Measurements from ENCODE around the gene PDXK.

PDXK gene

GRCh38 chr21:43745772-43746517, 27.0 kb downstream of the PDXK start:
- Histone ChIP-seq H4K8ac (ENCODE audit: low read depth, low read length) (no peak overlapping the region), H3K36me3 (replicated peaks in 1 of 2; ENCODE audit: control insufficient read depth in 2 of 2, insufficient read depth in 2 of 2, low read length in 2 of 2) (peaks cover 13 to 79% of the 10 kb centered on the region in 2 donors), H2BK12ac (ENCODE audit: low read length) (no peak overlapping the region), H3K27ac (replicated peaks; ENCODE audit: low read length) (no peak overlapping the region), H2AK5ac (ENCODE audit: low read depth, low read length) (no peak overlapping the region), H2AFZ (ENCODE audit: low read length) (no peak overlapping the region), H3K9ac (ENCODE audit: low read depth, low read length, poor library complexity) (no peak overlapping the region), H4K91ac (ENCODE audit: low read depth, low read length, poor library complexity) (no peak overlapping the region), H2BK5ac (ENCODE audit: low read length) (no peak overlapping the region), H3K27me3 (ENCODE audit: control insufficient read depth in 3 of 3, insufficient read depth in 3 of 3, low read depth in 1 of 3, low read length in 3 of 3) (no peaks in the 10 kb centered on the region), H3K9me3 (replicated peaks in 1 of 2; ENCODE audit: control insufficient read depth in 2 of 2, insufficient read depth in 1 of 2, low read depth in 1 of 2, low read length in 2 of 2) (peaks cover 0 to 1% of the 10 kb centered on the region in 2 donors), H3K18ac (ENCODE audit: low read length) (no peak overlapping the region), H2BK15ac (ENCODE audit: low read length) (no peak overlapping the region), H3K4me1 (ENCODE audit: control insufficient read depth in 2 of 2, insufficient read depth in 1 of 2, low read depth in 1 of 2, low read length in 2 of 2) (peaks cover 2 to 6% of the 10 kb centered on the region in 2 donors), H3K79me1 (ENCODE audit: low read depth, low read length) (no peaks in the 10 kb centered on the region), H3K14ac (ENCODE audit: low read length) (no peak overlapping the region), H3K4me3 (ENCODE audit: low read length in 2 of 2) (no peak overlapping the region), H3K4me2 (ENCODE audit: insufficient read depth, low read length, poor library complexity, severe bottlenecking) (no peak overlapping the region), H2BK120ac (ENCODE audit: low read depth, low read length) (no peak overlapping the region), H3K23ac (ENCODE audit: low read depth, low read length, poor library complexity) (no peak overlapping the region), H3K4ac (ENCODE audit: low read length) (no peak overlapping the region)
- no CpG with 5 or more reads among the region's 16 CpGs for WGBS, 2 donors (ENCODE audit: extremely low coverage in 2 of 2, insufficient read length in 2 of 2, insufficient replicate concordance in 1 of 2)
- DNase-seq (ENCODE audit: low spot score): no peak

- no peak overlapping the region for H4K91ac ChIP-seq (ENCODE audit: low read depth, low read length, poor library complexity)
- peaks cover 2% of the 10 kb centered on the region for H3K79me1 ChIP-seq (ENCODE audit: low read depth, low read length)
- WGBS, 2 donors (ENCODE audit: extremely low coverage in 2 of 2, insufficient read length in 2 of 2, insufficient replicate concordance in 1 of 2): no CpG with 5 or more reads among the region's 17 CpGs
- H3K23ac ChIP-seq (ENCODE audit: low read depth, low read length, poor library complexity): no peak overlapping the region
- H3K4me2 ChIP-seq (ENCODE audit: insufficient read depth, low read length, poor library complexity, severe bottlenecking): no peak overlapping the region
- H2BK120ac ChIP-seq (ENCODE audit: low read depth, low read length): no peak overlapping the region
- H2AFZ ChIP-seq (ENCODE audit: low read length): no peak overlapping the region
- H3K4me3 ChIP-seq (ENCODE audit: low read length in 2 of 2): no peak overlapping the region
- H3K4me1 ChIP-seq (ENCODE audit: control insufficient read depth in 2 of 2, insufficient read depth in 1 of 2, low read depth in 1 of 2, low read length in 2 of 2): no peaks in the 10 kb centered on the region
- H3K27me3 ChIP-seq (ENCODE audit: control insufficient read depth in 3 of 3, insufficient read depth in 3 of 3, low read depth in 1 of 3, low read length in 3 of 3): no peaks in the 10 kb centered on the region
- H3K14ac ChIP-seq (ENCODE audit: low read length): peak overlapping the region; percentile 21
- H3K4ac ChIP-seq (ENCODE audit: low read length): no peak overlapping the region
- H3K9me3 ChIP-seq (replicated peaks in 1 of 2; ENCODE audit: control insufficient read depth in 2 of 2, insufficient read depth in 1 of 2, low read depth in 1 of 2, low read length in 2 of 2): peaks cover 0 to 3% of the 10 kb centered on the region in 2 donors
- H2BK5ac ChIP-seq (ENCODE audit: low read length): peak overlapping the region; percentile 48
- no peak overlapping the region for H3K27ac ChIP-seq (replicated peaks; ENCODE audit: low read length)
- H3K18ac ChIP-seq (ENCODE audit: low read length): peak overlapping the region; percentile 28
- no peak overlapping the region for H2BK12ac ChIP-seq (ENCODE audit: low read length)
- no peak overlapping the region for H3K9ac ChIP-seq (ENCODE audit: low read depth, low read length, poor library complexity)
- peaks cover 20 to 88% of the 10 kb centered on the region in 2 donors for H3K36me3 ChIP-seq (replicated peaks in 1 of 2; ENCODE audit: control insufficient read depth in 2 of 2, insufficient read depth in 2 of 2, low read length in 2 of 2)
- no peak for DNase-seq (ENCODE audit: low spot score)
- no peak overlapping the region for H2BK15ac ChIP-seq (ENCODE audit: low read length)
- H2AK5ac ChIP-seq (ENCODE audit: low read depth, low read length): no peak overlapping the region
- H4K8ac ChIP-seq (ENCODE audit: low read depth, low read length): no peak overlapping the region
Measured at GRCh38 chr21:43748622-43749021, 29.7 kb downstream of the PDXK start.

GRCh38 chr21:43749651-43750262, 30.8 kb downstream of the PDXK start:
- H3K14ac ChIP-seq (ENCODE audit: low read length): no peak overlapping the region
- no CpG with 5 or more reads among the region's 18 CpGs for WGBS, 2 donors (ENCODE audit: extremely low coverage in 2 of 2, insufficient read length in 2 of 2, insufficient replicate concordance in 1 of 2)
- no peaks in the 10 kb centered on the region for H3K4me1 ChIP-seq (ENCODE audit: control insufficient read depth in 2 of 2, insufficient read depth in 1 of 2, low read depth in 1 of 2, low read length in 2 of 2)
- no peak overlapping the region for H2BK15ac ChIP-seq (ENCODE audit: low read length)
- H3K4me2 ChIP-seq (ENCODE audit: insufficient read depth, low read length, poor library complexity, severe bottlenecking): no peak overlapping the region
- H2AFZ ChIP-seq (ENCODE audit: low read length): no peak overlapping the region
- H2AK5ac ChIP-seq (ENCODE audit: low read depth, low read length): no peak overlapping the region
- H3K9me3 ChIP-seq (replicated peaks in 1 of 2; ENCODE audit: control insufficient read depth in 2 of 2, insufficient read depth in 1 of 2, low read depth in 1 of 2, low read length in 2 of 2): peaks cover 0 to 2% of the 10 kb centered on the region in 2 donors
- no peak overlapping the region for H2BK120ac ChIP-seq (ENCODE audit: low read depth, low read length)
- no peak overlapping the region for H4K91ac ChIP-seq (ENCODE audit: low read depth, low read length, poor library complexity)
- peaks cover 2% of the 10 kb centered on the region for H3K79me1 ChIP-seq (ENCODE audit: low read depth, low read length)
- H3K27ac ChIP-seq (replicated peaks; ENCODE audit: low read length): no peak overlapping the region
- no peak overlapping the region for H3K4me3 ChIP-seq (ENCODE audit: low read length in 2 of 2)
- H3K9ac ChIP-seq (ENCODE audit: low read depth, low read length, poor library complexity): no peak overlapping the region
- no peak overlapping the region for H4K8ac ChIP-seq (ENCODE audit: low read depth, low read length)
- H2BK12ac ChIP-seq (ENCODE audit: low read length): no peak overlapping the region
- no peak for DNase-seq (ENCODE audit: low spot score)
- no peak overlapping the region for H3K23ac ChIP-seq (ENCODE audit: low read depth, low read length, poor library complexity)
- peaks cover 20 to 88% of the 10 kb centered on the region in 2 donors for H3K36me3 ChIP-seq (replicated peaks in 1 of 2; ENCODE audit: control insufficient read depth in 2 of 2, insufficient read depth in 2 of 2, low read length in 2 of 2)
- H3K4ac ChIP-seq (ENCODE audit: low read length): no peak overlapping the region
- H2BK5ac ChIP-seq (ENCODE audit: low read length): peak overlapping the region; percentile 87
- H3K18ac ChIP-seq (ENCODE audit: low read length): peak overlapping the region; percentile 28
- no peaks in the 10 kb centered on the region for H3K27me3 ChIP-seq (ENCODE audit: control insufficient read depth in 3 of 3, insufficient read depth in 3 of 3, low read depth in 1 of 3, low read length in 3 of 3)

GRCh38 chr21:43750339-43751033, 31.6 kb downstream of the PDXK start:
- no CpG with 5 or more reads among the region's 28 CpGs for WGBS, 2 donors (ENCODE audit: extremely low coverage in 2 of 2, insufficient read length in 2 of 2, insufficient replicate concordance in 1 of 2)
- Histone ChIP-seq H2BK15ac (ENCODE audit: low read length) (no peak overlapping the region), H4K91ac (ENCODE audit: low read depth, low read length, poor library complexity) (no peak overlapping the region), H3K27me3 (ENCODE audit: control insufficient read depth in 3 of 3, insufficient read depth in 3 of 3, low read depth in 1 of 3, low read length in 3 of 3) (no peaks in the 10 kb centered on the region), H3K79me1 (ENCODE audit: low read depth, low read length) (peaks cover 2% of the 10 kb centered on the region), H2BK12ac (ENCODE audit: low read length) (no peak overlapping the region), H2BK120ac (ENCODE audit: low read depth, low read length) (no peak overlapping the region), H2AFZ (ENCODE audit: low read length) (no peak overlapping the region), H3K4me1 (ENCODE audit: control insufficient read depth in 2 of 2, insufficient read depth in 1 of 2, low read depth in 1 of 2, low read length in 2 of 2) (no peaks in the 10 kb centered on the region), H3K4me2 (ENCODE audit: insufficient read depth, low read length, poor library complexity, severe bottlenecking) (no peak overlapping the region), H4K8ac (ENCODE audit: low read depth, low read length) (no peak overlapping the region), H3K36me3 (replicated peaks in 1 of 2; ENCODE audit: control insufficient read depth in 2 of 2, insufficient read depth in 2 of 2, low read length in 2 of 2) (peaks cover 22 to 88% of the 10 kb centered on the region in 2 donors), H3K4ac (ENCODE audit: low read length) (no peak overlapping the region), H3K14ac (ENCODE audit: low read length) (peak overlapping the region; percentile 38), H2BK5ac (ENCODE audit: low read length) (no peak overlapping the region), H2AK5ac (ENCODE audit: low read depth, low read length) (no peak overlapping the region), H3K9me3 (replicated peaks in 1 of 2; ENCODE audit: control insufficient read depth in 2 of 2, insufficient read depth in 1 of 2, low read depth in 1 of 2, low read length in 2 of 2) (peaks cover 0 to 2% of the 10 kb centered on the region in 2 donors), H3K9ac (ENCODE audit: low read depth, low read length, poor library complexity) (no peak overlapping the region), H3K27ac (replicated peaks; ENCODE audit: low read length) (no peak overlapping the region), H3K18ac (ENCODE audit: low read length) (no peak overlapping the region), H3K23ac (ENCODE audit: low read depth, low read length, poor library complexity) (peak overlapping the region; percentile 73), H3K4me3 (ENCODE audit: low read length in 2 of 2) (peak overlapping the region in 1 of 2 donors; percentile 16)
- DNase-seq (ENCODE audit: low spot score): no peak
